ENCODE results near the gene ZNF488.
"Not testable (repeated sequence)": the region's sequence is repeated elsewhere in the genome, so short reads cannot be mapped to it uniquely, and the experiment has no call there.

Gene ZNF488, protein sequence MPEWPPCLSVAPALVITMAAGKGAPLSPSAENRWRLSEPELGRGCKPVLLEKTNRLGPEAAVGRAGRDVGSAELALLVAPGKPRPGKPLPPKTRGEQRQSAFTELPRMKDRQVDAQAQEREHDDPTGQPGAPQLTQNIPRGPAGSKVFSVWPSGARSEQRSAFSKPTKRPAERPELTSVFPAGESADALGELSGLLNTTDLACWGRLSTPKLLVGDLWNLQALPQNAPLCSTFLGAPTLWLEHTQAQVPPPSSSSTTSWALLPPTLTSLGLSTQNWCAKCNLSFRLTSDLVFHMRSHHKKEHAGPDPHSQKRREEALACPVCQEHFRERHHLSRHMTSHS

DNA sequence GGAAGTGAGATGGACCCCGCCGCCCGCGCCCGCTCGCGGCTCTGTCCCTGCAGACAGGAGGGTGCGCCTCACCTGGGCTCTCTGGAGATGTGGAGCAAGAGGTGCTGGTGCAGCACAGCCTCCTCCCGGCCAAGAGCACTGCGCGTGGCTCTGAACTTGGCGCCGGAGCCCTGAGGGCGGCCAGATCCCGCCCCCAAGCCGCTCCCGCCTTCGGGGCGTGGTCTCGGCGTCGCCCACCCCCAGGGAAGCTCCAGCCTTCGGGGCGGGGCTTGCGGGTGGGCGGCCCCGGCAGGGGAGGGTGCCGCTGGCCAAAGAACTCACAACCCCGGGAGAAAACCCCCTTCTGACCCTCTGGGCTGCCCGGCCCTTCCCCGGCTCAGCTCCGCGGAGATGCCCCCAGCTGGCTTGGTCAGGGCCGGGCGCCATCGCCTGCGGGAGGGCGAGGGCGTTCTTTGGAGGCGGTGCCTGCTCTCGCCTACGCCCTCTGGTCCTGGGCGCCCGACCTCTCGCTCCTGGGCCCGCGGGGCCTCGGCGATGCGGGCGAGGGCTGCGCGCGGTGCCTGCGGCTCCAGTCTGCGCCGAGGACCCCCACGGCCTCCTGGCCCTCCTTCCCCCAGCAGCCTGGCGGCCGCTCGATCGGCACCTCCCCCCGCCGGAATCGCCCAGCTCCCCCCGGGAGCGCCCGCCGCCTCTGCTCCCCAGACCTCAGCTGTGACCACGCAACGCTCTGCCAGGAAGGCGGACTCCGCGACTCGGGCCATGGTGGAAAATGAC lies at the start of gene ZNF488:
Gene ZNF488 (minus strand): TSS at position 146 of the 774 bp plus-strand sequence. CDS start 15,464 bp downstream, outside the sequence.
- DNase-seq: peak; percentile 15

DNA sequence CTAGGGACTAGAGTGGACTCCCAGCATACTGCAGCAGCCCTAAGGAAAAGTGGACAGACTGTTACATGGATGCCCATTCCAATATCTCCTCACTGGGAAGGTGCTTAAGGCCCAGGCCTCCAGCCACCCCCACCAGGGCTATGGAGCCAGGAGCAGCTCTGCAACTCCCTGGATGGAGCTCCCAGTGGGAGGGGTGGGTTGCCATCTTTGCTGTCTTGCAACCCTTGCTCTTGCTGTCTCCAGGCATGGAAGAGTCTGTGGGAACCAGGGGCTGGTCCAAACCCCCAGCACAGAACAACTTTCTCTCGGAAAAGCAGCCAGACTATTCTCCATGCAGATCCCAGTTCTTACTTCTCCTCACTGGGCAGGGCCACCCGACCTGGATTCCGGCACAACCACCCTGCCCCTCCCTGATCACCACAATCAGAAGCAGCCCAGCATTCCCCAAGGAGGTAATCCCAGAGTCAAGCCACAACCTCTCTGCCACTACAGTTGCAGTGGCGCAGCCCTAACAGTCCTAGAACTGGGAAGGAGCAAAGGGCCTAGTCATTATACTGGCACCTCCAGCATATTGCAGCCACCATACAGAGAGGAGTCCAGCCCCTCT lies 41.8 kb upstream of the ZNF488 start:
- DNase-seq: no peak

DNA sequence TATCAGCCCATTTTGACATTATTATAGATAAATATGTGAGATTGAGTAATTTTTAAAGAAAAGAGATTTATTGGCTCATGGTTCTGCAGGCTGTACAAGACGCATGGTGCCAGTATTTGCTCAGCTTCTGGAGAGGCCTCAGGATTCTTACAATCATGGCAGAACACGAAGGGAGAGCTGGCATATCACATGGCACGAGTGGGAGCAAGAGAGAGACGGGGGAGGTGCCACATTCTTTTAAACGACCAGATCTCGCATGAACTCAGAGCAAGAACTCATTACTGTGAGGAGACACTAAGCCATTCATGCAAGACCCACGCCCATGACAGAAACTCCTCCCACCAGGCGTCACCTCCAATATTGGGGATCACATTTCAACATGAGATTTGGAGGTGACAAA lies 40.1 kb upstream of the ZNF488 start:
- DNase-seq: no peak

DNA sequence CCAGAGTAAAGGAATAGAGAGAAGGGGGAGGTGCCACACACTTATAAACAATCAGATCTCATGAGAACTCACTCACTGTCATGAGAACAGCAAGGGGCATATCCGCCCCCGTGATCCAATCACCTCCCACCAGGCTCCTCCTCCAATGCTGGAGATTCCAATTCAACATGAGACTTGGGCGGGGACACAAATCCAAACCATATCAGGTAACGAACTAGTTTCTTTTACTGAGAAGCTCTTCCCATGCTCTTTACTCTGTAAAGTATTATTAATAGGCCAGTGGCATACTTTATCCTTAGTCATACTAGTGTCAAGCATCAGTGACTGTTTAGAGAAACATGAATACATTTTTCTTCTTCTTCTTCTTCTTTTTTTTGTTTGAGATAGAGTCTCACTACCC lies 39.4 kb upstream of the ZNF488 start:
- no peak for DNase-seq

DNA sequence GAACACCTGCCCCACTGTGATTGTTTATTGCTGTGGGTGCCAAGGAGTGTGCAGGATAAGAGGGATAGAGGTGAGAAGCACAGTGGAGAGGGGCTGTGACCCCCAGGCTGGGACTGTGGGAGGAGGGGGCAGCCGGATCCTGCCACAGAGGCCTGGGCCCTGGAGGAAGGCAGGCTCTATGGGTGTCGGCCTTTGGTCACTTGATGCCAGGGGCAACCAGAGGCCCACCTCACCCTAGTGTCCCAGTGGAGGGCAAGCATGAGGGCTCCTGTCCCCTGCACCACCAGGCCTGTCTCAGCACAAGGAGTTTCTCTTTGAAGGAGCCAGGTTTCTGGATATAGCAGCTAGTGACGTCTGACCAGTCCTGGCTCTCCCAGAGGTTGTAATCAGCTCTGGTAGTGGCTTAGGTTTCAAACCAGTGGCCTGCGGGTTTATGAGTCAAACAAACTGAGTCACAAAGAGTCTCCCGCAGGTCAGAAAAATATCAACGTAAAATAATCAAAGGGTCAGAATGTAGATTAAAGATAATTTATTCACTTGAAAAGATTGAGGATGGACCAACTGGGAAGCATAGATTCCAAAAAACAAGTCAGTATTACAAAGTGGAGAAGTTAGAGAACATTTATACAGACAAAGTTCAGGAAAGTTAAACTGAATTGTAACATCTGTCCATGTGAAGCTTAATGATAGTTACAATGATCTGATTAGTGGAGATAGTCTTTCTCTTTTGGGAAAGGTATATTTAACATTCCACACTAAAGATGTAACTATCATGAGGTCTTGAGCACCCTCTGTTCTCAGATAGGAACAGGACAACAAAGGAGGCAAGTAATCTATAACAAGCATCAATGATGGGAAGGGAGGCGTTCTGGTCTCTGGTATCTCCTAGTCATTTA lies 37.2 kb upstream of the ZNF488 start:
- no peak for DNase-seq

DNA sequence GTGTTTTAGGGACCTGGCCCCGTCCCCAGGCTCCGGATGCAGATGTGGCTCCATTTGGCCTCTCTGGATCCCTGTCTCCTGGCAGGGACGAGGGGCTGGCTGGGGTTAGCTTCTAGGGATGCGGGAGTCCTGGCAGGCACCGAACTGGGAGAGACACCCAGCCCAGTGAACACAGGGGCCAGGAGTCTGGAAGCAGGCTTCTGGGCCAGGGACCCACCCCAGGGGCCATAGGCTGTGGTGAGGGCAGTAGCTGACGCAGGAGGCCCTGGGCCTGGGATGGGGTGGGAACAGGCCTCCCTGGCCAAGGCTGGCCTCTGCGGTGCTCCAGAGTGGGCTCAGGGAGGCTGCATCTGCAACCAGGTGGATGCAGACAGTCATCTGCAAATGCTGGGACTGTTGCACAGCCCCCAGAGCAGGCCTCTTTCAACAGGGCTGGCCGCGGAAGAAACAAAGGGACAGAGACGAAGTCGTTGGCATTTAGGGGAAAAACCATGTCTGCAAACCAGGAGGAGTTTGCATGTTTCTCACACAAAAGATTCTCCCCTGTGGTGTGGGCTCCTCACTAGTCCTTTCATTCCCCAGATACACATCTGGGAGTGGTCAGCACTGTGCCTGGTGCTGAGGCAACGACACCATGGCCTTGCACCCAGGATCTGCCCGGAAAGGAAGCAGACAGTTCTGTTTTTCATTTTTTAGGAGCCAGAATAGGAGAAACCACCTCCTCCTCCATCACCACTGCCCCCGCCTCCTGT lies 36.4 kb upstream of the ZNF488 start:
- DNase-seq: no peak

DNA sequence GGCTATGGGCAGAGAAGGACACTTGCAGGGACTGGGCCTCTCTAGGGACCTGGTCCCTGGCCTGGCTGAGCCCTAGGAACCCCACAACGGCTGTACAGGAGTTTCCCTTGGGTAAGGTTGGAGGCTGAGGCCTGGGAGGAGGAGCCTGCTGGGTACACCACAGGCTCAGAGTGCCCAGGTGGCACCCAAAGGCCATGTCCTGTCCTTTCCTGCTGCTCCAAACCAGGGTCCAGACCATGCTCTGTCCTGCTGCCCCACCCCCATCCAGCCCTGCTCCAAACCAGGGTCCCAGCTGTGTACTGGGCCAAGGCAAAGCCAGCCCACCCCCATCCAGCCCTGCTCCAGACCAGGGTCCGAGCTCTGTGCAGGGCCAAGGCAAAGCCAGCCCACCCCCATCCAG lies 35.3 kb upstream of the ZNF488 start:
- no peak for DNase-seq

DNA sequence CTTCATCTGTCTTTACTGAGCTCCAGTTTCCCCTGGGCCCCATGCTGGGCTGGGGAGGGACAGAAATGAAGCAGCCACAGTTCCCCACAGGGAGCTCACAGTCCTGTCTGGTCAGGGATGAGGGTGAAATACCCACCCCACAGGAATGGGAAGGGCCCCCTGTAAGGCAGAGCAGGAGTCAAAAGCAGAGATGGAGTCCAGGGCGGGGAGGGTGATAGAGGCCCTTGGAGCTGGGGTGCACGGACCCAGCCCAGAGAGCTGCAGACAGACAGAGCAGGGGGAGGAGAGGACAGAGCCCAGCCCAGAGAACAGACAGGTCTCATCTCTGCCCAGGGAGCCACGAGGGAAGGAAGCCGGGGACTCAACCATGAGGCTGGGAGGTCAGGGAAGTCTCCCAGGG lies 34.9 kb upstream of the ZNF488 start:
- DNase-seq: no peak

DNA sequence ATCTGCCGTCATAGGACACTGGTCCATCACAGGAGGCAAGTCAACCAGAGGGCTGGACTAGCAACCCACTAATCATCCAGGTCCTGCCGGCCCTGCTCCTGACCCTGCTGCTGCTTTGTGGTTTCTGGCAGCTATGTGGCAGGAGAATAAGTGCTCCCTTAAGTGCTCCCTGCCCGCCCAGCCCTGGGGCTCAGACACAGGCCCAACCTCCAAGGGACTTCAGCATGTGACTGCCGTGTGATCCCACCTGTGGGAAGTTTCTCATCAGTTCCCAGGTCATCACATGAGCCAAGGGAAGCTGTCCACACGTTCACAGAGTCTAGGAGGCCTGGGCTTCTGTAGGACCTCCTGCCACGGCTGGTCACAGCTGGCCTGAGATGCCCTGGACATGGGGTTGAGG lies 34.2 kb upstream of the ZNF488 start:
- DNase-seq: no peak

DNA sequence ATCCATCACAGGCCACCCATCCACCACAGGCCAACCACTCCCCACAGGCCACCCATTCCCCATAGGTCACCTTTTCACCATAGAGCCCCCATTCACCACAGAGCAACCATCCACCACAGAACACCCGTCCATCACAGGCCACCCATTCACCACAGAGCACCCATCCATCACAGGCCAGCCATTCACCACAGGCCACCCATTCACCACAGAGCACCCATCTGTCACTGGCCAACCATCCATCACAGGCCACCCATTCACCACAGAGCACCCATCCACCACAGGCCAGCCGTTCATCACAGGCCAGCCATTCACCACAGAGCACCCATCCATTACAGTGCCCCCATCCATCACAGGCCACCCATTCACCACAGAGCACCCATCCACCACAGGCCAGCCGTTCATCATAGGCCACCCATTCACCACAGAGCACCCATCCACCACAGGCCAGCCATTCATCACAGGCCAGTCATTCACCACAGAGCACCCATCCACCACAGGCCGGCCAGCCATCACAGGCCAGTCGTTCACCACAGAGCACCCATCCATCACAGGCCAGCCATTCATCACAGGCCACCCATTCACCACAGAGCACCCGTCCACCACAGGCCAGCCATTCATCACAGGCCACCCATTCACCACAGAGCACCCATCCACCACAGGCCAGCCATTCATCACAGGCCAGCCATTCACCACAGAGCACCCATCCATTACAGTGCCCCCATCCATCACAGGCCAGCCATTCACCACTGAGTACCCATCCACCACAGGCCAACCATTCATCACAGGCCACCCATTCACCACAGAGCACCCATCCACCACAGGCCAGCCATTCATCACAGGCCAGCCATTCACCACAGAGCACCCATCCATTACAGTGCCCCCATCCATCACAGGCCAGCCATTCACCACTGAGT lies 32.5 kb upstream of the ZNF488 start:
- not testable (repeated sequence) for DNase-seq

DNA sequence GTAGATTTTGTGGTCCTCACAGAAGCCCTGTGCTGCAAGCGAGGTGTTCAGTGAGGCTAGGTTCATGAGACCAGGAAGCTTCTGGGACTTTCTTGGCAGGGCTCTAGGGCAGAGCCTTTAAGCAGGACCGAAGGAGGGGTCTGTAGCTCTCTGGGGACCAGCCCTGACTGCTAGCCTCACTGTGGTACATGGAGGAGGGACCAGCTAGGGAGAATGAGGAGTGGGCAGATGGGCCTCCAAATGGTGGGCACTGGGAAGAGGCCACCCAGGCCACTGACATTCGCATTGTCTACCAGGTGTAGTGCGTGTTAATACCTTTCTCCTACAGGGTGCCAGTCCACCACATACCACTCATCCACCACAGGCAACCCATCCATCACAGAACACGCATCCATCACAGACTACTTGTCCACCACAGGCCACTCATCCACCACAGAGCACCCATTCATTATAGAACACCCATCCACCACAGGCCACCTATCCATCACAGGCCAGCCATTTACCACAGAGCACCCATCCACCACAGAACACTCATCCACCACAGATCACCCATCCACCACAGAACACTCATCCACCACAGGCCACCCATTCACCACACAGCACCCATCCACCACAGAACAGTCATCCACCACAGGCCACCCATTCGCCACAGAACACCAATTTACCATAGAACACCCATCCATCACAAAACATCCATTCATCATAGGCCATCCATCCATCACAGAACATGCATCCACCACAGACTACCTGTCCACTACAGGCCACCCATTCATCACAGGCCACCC lies 31.6 kb upstream of the ZNF488 start:
- no peak for DNase-seq

DNA sequence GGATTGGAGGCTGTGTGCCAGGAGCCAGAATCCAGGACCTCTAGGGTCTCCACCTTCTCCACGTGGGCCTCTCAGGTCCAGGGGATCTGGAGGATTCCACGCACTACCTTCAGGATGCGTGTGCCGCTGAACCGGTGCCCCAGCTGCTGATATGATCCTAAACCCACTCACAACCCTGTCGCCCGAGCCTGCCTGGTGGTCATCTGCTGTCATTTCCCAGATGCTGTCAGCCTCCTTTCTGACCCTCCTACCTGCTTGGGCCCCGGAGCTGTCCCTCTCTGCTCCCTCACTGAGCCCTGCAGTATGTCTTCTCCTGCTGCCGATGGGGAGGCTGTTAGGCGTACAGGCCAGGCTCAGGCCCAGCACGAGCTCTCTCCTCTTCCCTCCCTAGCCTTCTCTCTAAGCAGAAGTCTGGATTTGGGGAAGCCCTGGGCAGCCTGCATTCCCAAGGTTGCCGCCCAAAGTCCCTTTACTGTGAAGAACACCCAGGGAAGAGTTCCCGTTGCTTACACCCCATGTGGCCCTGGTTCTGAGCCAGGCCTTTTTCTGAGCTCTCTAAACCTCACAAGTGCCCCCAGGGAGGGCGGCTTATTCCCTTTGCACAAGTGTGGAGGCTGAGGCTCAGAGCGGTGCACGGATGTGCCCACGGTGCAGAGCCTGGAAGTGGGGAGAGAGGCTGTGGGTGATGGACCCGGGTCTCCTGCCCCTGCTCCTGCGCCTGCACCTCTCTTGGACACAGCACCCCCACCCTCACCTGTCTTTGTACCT lies 30.8 kb upstream of the ZNF488 start:
- no peak for DNase-seq

DNA sequence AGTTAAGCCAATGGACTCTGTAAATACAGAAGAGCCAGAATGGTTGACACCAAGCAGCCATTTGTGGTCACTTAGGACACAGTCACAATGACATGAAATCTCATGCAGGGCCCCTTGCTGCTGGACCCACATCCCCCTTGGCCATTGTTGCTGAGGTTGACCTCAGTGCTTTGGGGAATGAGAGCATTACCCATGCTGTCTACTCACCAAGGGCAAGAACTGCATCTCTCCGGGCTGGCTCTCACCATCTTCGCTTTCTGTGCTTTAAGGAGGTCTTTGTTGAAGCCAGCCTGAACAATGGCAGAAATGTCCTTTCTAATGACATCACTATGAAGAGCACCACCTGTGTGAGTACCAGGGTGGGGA lies 30.1 kb upstream of the ZNF488 start:
- DNase-seq: no peak

DNA sequence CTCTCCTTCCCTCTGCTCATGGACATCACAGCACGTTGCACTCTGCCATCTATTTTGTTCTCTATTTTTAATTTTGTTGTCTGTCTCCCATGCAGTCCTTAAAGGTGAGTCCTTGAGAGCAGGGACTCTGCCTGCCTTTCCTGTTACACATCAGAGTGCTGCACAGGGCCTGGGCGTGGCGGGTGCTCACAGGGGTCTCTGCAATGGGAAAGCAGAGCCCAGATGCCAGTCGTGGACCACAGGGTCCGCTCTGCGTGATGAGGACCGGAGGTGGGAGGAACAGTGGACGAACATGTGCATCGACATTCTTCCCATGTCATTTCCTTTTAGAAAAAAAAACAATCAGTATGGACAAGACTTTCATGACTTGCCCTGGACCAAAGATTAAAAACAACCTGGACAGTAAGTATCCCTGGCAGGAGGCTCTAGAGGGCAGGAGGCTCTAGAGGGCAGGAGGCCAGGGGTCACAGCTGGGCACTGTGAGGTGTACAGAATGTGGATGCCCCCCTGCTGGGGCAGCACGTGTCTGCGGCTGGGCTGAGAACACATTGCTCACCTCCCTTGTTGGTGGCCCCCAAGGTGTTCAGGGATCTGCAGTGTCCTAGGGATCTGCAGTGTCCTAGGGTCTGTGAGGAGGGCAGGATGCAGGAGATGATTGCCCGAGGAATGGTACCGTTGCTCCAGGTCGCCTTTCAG lies 29.6 kb upstream of the ZNF488 start:
- no peak for DNase-seq

DNA sequence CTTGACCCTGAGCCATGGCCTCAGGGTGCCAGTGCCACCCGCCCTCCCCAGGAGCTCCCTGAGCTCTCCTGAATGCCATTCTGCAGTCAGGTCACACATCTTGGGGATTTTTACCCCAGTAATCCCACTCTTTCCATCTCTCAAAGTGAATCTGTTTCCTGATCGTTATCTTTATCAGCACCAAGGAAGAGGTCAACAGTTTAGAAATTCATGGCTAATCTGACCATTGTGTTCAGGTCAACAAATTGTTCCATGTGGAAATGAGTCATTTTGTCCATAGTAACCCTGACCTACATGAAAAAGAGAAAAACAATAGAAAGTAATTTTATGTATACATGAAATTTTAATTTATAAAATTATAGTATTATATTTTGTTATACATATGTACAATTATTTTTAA lies 28.8 kb upstream of the ZNF488 start:
- DNase-seq: no peak

DNA sequence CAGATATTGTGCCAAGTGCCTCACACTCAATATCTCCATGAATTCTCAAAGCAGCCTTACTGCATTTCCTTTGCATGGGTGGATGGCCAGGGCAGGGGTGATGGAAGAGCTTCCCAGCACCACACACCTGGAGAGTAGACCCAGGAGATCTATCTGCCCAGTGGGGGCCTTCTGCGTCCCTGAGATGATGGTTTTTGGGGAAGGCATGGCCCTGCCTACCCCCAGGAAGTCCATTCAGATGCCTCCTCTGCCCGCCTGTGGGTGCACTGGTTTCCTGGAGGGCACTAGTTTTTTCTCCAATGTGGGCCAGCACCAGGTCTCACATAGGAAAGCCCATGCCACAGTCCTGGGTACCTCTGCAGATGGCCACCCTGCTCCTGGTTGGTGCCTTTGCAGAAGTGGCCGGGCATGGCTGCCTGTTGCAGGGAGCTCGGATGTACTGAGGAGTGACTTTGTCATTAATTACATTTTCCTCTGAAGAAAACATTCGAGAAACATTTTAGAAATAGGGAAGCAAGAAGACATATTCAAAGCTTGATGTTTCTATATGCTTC lies 28.2 kb upstream of the ZNF488 start:
- DNase-seq: no peak

DNA sequence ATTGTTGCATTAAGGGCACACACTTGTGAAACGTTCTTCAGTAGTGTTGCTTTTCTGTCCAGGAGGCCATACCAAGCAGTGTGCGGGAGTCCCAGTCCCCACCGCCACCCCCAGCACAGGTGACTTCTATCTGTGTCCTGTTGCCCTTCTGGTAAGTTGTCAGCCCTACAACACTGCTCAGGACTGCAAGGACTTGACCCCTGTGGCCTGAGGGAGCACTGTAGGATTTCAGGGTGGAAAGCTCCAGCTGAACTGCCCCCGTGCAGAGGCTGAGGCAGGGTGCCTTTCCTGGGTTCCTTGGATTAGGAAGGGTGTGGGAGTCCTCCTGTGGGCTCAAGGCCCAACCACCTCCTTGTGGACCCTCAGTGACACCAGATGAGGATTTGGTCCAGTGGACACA lies 26.8 kb upstream of the ZNF488 start:
- no peak for DNase-seq

DNA sequence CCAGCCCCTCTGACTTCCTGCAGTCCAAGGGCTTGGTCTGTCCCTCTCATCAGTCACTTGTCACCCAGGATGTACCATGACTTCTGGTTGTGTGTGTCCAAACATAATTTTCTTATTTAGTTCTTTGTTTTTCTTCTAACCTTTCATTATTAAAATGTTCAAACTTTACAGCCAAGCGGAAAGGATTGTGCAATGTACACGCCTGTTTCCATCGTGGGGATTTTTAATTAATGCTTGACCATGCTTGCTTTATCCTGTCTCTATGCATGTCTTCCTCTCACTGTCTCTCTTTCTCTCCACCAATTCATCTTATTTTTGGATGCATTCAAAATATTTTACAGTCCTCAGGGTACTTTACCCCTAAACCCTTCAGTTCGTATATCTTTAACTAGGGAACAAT lies 26.2 kb upstream of the ZNF488 start:
- DNase-seq: no peak

DNA sequence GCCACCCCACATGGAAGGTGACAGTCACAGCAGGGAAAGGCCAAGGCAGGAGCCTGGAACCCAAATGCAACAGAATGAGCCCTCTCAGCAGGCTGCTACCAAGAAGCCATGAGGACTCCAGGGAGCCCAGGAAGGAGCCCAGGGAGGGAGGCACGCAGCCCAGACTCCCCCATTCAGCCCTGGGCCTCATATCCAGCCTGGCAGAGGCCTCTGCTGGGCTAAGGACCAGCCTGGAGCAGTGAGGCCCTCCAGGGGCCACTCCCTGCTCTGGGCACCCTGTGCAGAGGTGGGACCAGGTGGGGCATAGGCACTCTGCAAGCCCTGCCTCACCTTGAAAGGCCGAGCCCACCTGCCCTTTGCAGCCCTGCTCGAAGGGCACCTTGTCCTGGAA lies 25.8 kb upstream of the ZNF488 start:
- no peak for DNase-seq
